ENCODE measurements around the gene RPL41. TPM values are rescaled to one million over a fixed set of nuclear protein-coding genes. Genes with fewer than 3 reads are reported as not detected.

The RPL41 gene
- total RNA-seq, 1 experiment from 2014 or later = 3,839 TPM

GRCh38 chr12:56129206-56129941, 12.9 kb downstream of the RPL41 start:
- peak; percentile 86 for DNase-seq
- peaks cover 33% of the 10 kb centered on the region for H3K36me3 ChIP-seq (replicated peaks; ENCODE audit: control insufficient read depth, insufficient read depth, low read length)
- no peaks in the 10 kb centered on the region for H3K27me3 ChIP-seq (ENCODE audit: control insufficient read depth, insufficient read depth, low read length)
- peak overlapping the region; percentile 88 for H3K4me3 ChIP-seq (ENCODE audit: insufficient read depth, low read depth, low read length)

- no peaks in the 10 kb centered on the region for H3K27me3 ChIP-seq (ENCODE audit: control insufficient read depth, insufficient read depth, low read length)
- H3K36me3 ChIP-seq (replicated peaks; ENCODE audit: control insufficient read depth, insufficient read depth, low read length) = peaks cover 34% of the 10 kb centered on the region
- no peak overlapping the region for H3K4me3 ChIP-seq (ENCODE audit: insufficient read depth, low read depth, low read length)
- DNase-seq = peak; percentile 15
Observed at GRCh38 chr12:56129942-56130495, 13.6 kb downstream of the RPL41 start.

- Histone ChIP-seq H3K27me3 (ENCODE audit: control insufficient read depth, insufficient read depth, low read length) (no peaks in the 10 kb centered on the region), H3K36me3 (replicated peaks; ENCODE audit: control insufficient read depth, insufficient read depth, low read length) (peaks cover 34% of the 10 kb centered on the region), H3K4me3 (ENCODE audit: insufficient read depth, low read depth, low read length) (no peak overlapping the region)
- no peak for DNase-seq
Observed at GRCh38 chr12:56130876-56131275, 14.4 kb downstream of the RPL41 start.

GRCh38 chr12:56134897-56135296, 18.5 kb downstream of the RPL41 start:
- no peak overlapping the region for H3K4me3 ChIP-seq (ENCODE audit: insufficient read depth, low read depth, low read length)
- peaks cover 54% of the 10 kb centered on the region for H3K36me3 ChIP-seq (replicated peaks; ENCODE audit: control insufficient read depth, insufficient read depth, low read length)

GRCh38 chr12:56137853-56138571, 21.6 kb downstream of the RPL41 start:
- Histone ChIP-seq H3K4me3 (ENCODE audit: insufficient read depth, low read depth, low read length) (no peak overlapping the region), H3K36me3 (replicated peaks; ENCODE audit: control insufficient read depth, insufficient read depth, low read length) (peaks cover 45% of the 10 kb centered on the region), H3K27me3 (ENCODE audit: control insufficient read depth, insufficient read depth, low read length) (no peaks in the 10 kb centered on the region)
- no peak for DNase-seq

More at GRCh38 chr12:56134897-56135296, 18.5 kb downstream of the RPL41 start:
- no peak for DNase-seq
- no peaks in the 10 kb centered on the region for H3K27me3 ChIP-seq (ENCODE audit: control insufficient read depth, insufficient read depth, low read length)

GRCh38 chr12:56141946-56142784, 25.7 kb downstream of the RPL41 start:
- DNase-seq = no peak
- Histone ChIP-seq H3K36me3 (replicated peaks; ENCODE audit: control insufficient read depth, insufficient read depth, low read length) (peaks cover 44% of the 10 kb centered on the region), H3K4me3 (ENCODE audit: insufficient read depth, low read depth, low read length) (no peak overlapping the region), H3K27me3 (ENCODE audit: control insufficient read depth, insufficient read depth, low read length) (no peaks in the 10 kb centered on the region)

GRCh38 chr12:56143217-56143616, 26.8 kb downstream of the RPL41 start:
- Histone ChIP-seq H3K36me3 (replicated peaks; ENCODE audit: control insufficient read depth, insufficient read depth, low read length) (peaks cover 36% of the 10 kb centered on the region), H3K27me3 (ENCODE audit: control insufficient read depth, insufficient read depth, low read length) (no peaks in the 10 kb centered on the region), H3K4me3 (ENCODE audit: insufficient read depth, low read depth, low read length) (no peak overlapping the region)
- DNase-seq = no peak

GRCh38 chr12:56143870-56144269, 27.4 kb downstream of the RPL41 start:
- peaks cover 29% of the 10 kb centered on the region for H3K36me3 ChIP-seq (replicated peaks; ENCODE audit: control insufficient read depth, insufficient read depth, low read length)
- no peak overlapping the region for H3K4me3 ChIP-seq (ENCODE audit: insufficient read depth, low read depth, low read length)
- no peak for DNase-seq
- H3K27me3 ChIP-seq (ENCODE audit: control insufficient read depth, insufficient read depth, low read length) = no peaks in the 10 kb centered on the region

- Histone ChIP-seq H3K36me3 (replicated peaks; ENCODE audit: control insufficient read depth, insufficient read depth, low read length) (peaks cover 26% of the 10 kb centered on the region), H3K4me3 (ENCODE audit: insufficient read depth, low read depth, low read length) (no peak overlapping the region), H3K27me3 (ENCODE audit: control insufficient read depth, insufficient read depth, low read length) (no peaks in the 10 kb centered on the region)
- no peak for DNase-seq
Observed at GRCh38 chr12:56145217-56145616, 28.8 kb downstream of the RPL41 start.

- no peak for DNase-seq
- Histone ChIP-seq H3K4me3 (ENCODE audit: insufficient read depth, low read depth, low read length) (no peak overlapping the region), H3K27me3 (ENCODE audit: control insufficient read depth, insufficient read depth, low read length) (no peaks in the 10 kb centered on the region), H3K36me3 (replicated peaks; ENCODE audit: control insufficient read depth, insufficient read depth, low read length) (peaks cover 23% of the 10 kb centered on the region)
Observed at GRCh38 chr12:56146492-56147460, 30.3 kb downstream of the RPL41 start.

- peaks cover 5% of the 10 kb centered on the region for H3K36me3 ChIP-seq (replicated peaks; ENCODE audit: control insufficient read depth, insufficient read depth, low read length)
- no peaks in the 10 kb centered on the region for H3K27me3 ChIP-seq (ENCODE audit: control insufficient read depth, insufficient read depth, low read length)
- no peak overlapping the region for H3K4me3 ChIP-seq (ENCODE audit: insufficient read depth, low read depth, low read length)
- DNase-seq = no peak
Observed at GRCh38 chr12:56150563-56150962, 34.1 kb downstream of the RPL41 start.

GRCh38 chr12:56151672-56152131, 35.3 kb downstream of the RPL41 start:
- Histone ChIP-seq H3K4me3 (ENCODE audit: insufficient read depth, low read depth, low read length) (peak overlapping the region; percentile 70), H3K27me3 (ENCODE audit: control insufficient read depth, insufficient read depth, low read length) (no peaks in the 10 kb centered on the region), H3K36me3 (replicated peaks; ENCODE audit: control insufficient read depth, insufficient read depth, low read length) (peaks cover 7% of the 10 kb centered on the region)
- peak; percentile 84 for DNase-seq

GRCh38 chr12:56152132-56152755, 35.8 kb downstream of the RPL41 start, which contains the start of gene MYL6B:
MYL6B (plus strand) TSS chr12:56152587; CDS start chr12:56153919, 1,332 bp downstream.
- peak; percentile 97 for DNase-seq
- Histone ChIP-seq H3K36me3 (replicated peaks; ENCODE audit: control insufficient read depth, insufficient read depth, low read length) (peaks cover 7% of the 10 kb centered on the region), H3K27me3 (ENCODE audit: control insufficient read depth, insufficient read depth, low read length) (no peaks in the 10 kb centered on the region)

More at GRCh38 chr12:56152132-56152755, 35.8 kb downstream of the RPL41 start, which contains the start of gene MYL6B:
- peak within 1 kb of the TSS; percentile 70 for H3K4me3 ChIP-seq (ENCODE audit: insufficient read depth, low read depth, low read length)

Data from H7 (cell line).